Urinary bladder (tissue), 4 donors: ENCODE results near the gene KRTAP4-3. TPM values are rescaled to one million over a fixed set of nuclear protein-coding genes. Genes with fewer than 3 reads are reported as not detected.
"Not testable (repeated sequence)": the region's sequence is repeated elsewhere in the genome, so short reads cannot be mapped to it uniquely, and the experiment has no call there.

Experiments used
- DNase-seq: peaks from one replicate; pipeline ENCODE4 v3.0.0-alpha.2; 2015; ENCODE audit errors: extremely low spot score
- H3K27ac ChIP-seq: one replicate; pipeline ENCODE4 v1.5.1; 2013; ENCODE audit warnings: low read depth, mild to moderate bottlenecking, moderate library complexity
- H3K36me3 ChIP-seq: one replicate; pipeline ENCODE4 v1.6.1; 2013; ENCODE audit warnings: mild to moderate bottlenecking, moderate library complexity; ENCODE audit not compliant: insufficient read depth
- H3K4me1 ChIP-seq: one replicate; pipeline ENCODE4 v1.6.1; 2013; ENCODE audit warnings: mild to moderate bottlenecking, moderate library complexity; ENCODE audit not compliant: insufficient read depth
- H3K4me3 ChIP-seq: one replicate; pipeline ENCODE4 v1.5.1; 2013; ENCODE audit warnings: low read depth, low read length
- WGBS: extraction: QIAGEN DNeasy Blood & Tissue Kit; methylation state at CpG from one replicate; pipeline ENCODE4 v1.1.7; 2013; 5-methylcytosine and 5-hydroxymethylcytosine counted together
- polyA plus RNA-seq: library from polyadenylated mRNA; stranded (reverse); fragments of 200-250 nt; gene quantifications from one replicate; pipeline ENCODE4 v1.2.3, GENCODE V29; 2013
- small RNA-seq: library from RNA; depleted of rRNA; stranded (forward); fragments of <200 nt; gene quantifications from one replicate; pipeline ENCODE3, GENCODE V24; 2014
- total RNA-seq: library from RNA; depleted of rRNA; stranded (reverse); fragments of >200 nt; gene quantifications from one replicate; pipeline ENCODE4 v1.2.3, GENCODE V29; 2014
- donor health status: healthy with polysubstance abuse.
- donor health status: healthy.

Gene KRTAP4-3
- total and polyA plus RNA-seq, 2 donors = not detected

GRCh38 chr17:41119696-41120690 is 48.0 kb downstream of the KRTAP4-3 start:
- not testable (repeated sequence) for H3K36me3 ChIP-seq, H3K4me3 ChIP-seq, DNase-seq, H3K4me1 ChIP-seq, H3K27ac ChIP-seq
- WGBS = 60% methylated on average over 11 of the region's 11 CpGs

DNA sequence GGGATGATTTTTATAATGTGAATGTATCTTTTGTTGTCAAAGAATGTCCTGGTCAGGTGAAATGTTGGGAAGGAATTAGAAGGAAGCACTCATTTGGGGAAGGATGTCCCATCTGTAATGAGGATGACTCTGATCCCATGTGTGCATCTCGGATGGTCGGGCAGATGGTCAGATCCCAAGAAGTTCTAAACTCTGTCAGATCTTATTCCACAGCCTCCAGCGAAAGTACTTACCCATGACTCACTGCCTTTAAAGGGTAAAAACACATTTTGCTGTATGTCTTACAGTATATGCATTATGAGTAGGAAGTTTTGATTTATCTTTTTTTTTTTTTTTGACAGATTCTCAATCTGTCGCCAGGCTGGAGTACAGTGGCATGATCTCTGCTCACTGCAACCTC is 49.3 kb downstream of the KRTAP4-3 start:
- Histone ChIP-seq H3K4me1 (no peaks in the 10 kb centered on the region), H3K36me3 (no peaks in the 10 kb centered on the region), H3K4me3 (no peak overlapping the region), H3K27ac (no peak overlapping the region)
- WGBS = 88% methylated on average over 4 of the region's 4 CpGs
- DNase-seq = no peak

DNA sequence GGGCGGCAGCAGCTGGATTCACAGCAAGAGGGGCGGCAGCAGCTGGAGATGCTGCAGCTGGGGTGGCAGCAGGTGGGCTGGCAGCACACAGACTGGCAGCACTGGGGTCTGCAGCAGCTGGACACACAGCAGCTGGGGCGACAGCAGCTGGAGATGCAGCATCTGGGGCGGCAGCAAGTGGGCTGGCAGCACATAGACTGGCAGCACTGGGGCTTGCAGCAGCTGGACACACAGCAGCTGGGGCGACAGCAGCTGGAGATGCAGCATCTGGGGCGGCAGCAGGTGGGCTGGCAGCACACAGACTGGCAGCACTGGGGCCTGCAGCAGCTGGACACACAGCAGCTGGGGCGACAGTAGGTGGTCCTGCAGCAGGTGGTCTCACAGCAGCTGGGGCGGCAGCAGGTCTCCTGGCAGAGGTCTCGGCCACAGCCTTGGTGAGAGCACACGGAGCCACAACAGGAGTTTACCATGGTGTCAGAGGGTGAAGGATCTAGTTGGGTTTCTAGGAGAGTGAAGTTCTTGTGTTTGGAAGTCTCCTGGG is 50.1 kb downstream of the KRTAP4-3 start, which contains the start of gene KRTAP4-11:
TSS of gene KRTAP4-11 (minus strand) at position 528 of the 541 bp plus-strand sequence. CDS start at position 470, 58 bp downstream.
- WGBS = 74% methylated on average over 10 of the region's 10 CpGs
- not testable (repeated sequence) for H3K27ac ChIP-seq, H3K36me3 ChIP-seq, DNase-seq, H3K4me1 ChIP-seq, H3K4me3 ChIP-seq

Small RNA genes lying within 50 kb of the gene (small RNA-seq; reads per million reads assigned to genes)
- gene KRTAP4-17P = not detected

Other genes starting within 250 kb of the KRTAP4-3 start
Only the 30 nearest of the 40 such genes appear.
- gene KRTAP1-5, start 141.0 kb downstream of the KRTAP4-3 start, total RNA-seq = not detected
- 0.11 TPM for gene KRTAP1-5, start 141.0 kb downstream of the KRTAP4-3 start, polyA plus RNA-seq
- gene KRTAP1-4, start 138.0 kb downstream of the KRTAP4-3 start, total RNA-seq = not detected
- not detected for gene KRTAP1-4, start 138.0 kb downstream of the KRTAP4-3 start, polyA plus RNA-seq
- not detected for gene KRTAP1-3, start 133.3 kb downstream of the KRTAP4-3 start, total RNA-seq
- gene KRTAP1-3, start 133.3 kb downstream of the KRTAP4-3 start, polyA plus RNA-seq = not detected
- not detected for gene KRTAP1-1, start 126.8 kb downstream of the KRTAP4-3 start, total RNA-seq
- not detected for gene KRTAP1-1, start 126.8 kb downstream of the KRTAP4-3 start, polyA plus RNA-seq
- not detected for gene KRTAP2-1, start 120.9 kb downstream of the KRTAP4-3 start, total RNA-seq
- gene KRTAP2-1, start 120.9 kb downstream of the KRTAP4-3 start, polyA plus RNA-seq = not detected
- not detected for gene KRTAP2-2, start 113.0 kb downstream of the KRTAP4-3 start, total RNA-seq
- not detected for gene KRTAP2-2, start 113.0 kb downstream of the KRTAP4-3 start, polyA plus RNA-seq
- not detected for gene KRTAP2-3, start 108.1 kb downstream of the KRTAP4-3 start, total RNA-seq
- gene KRTAP2-3, start 108.1 kb downstream of the KRTAP4-3 start, polyA plus RNA-seq = not detected
- not detected for gene KRTAP2-4, start 102.3 kb downstream of the KRTAP4-3 start, total RNA-seq
- not detected for gene KRTAP2-4, start 102.3 kb downstream of the KRTAP4-3 start, polyA plus RNA-seq
- gene KRTAP4-7, start 84.1 kb downstream of the KRTAP4-3 start, total RNA-seq = not detected
- gene KRTAP4-7, start 84.1 kb downstream of the KRTAP4-3 start, polyA plus RNA-seq = not detected
- gene KRTAP4-8, start 70.1 kb downstream of the KRTAP4-3 start, total RNA-seq = not detected
- not detected for gene KRTAP4-8, start 70.1 kb downstream of the KRTAP4-3 start, polyA plus RNA-seq
- not detected for gene KRTAP4-16, start 66.0 kb downstream of the KRTAP4-3 start, total RNA-seq
- gene KRTAP4-16, start 66.0 kb downstream of the KRTAP4-3 start, polyA plus RNA-seq = not detected
- gene KRTAP4-9, start 62.8 kb downstream of the KRTAP4-3 start, total RNA-seq = not detected
- gene KRTAP4-9, start 62.8 kb downstream of the KRTAP4-3 start, polyA plus RNA-seq = not detected
- not detected for gene KRTAP4-11, start 49.8 kb downstream of the KRTAP4-3 start, total RNA-seq
- gene KRTAP4-11, start 49.8 kb downstream of the KRTAP4-3 start, polyA plus RNA-seq = not detected
- gene KRTAP4-12, start 44.0 kb downstream of the KRTAP4-3 start, total RNA-seq = not detected
- not detected for gene KRTAP4-12, start 44.0 kb downstream of the KRTAP4-3 start, polyA plus RNA-seq
- not detected for gene KRTAP4-6, start 27.7 kb downstream of the KRTAP4-3 start, total RNA-seq
- not detected for gene KRTAP4-6, start 27.7 kb downstream of the KRTAP4-3 start, polyA plus RNA-seq
- gene KRTAP4-5, start 18.4 kb downstream of the KRTAP4-3 start, total RNA-seq = not detected
- not detected for gene KRTAP4-5, start 18.4 kb downstream of the KRTAP4-3 start, polyA plus RNA-seq
- not detected for gene KRTAP4-4, start 7.5 kb downstream of the KRTAP4-3 start, total RNA-seq
- not detected for gene KRTAP4-4, start 7.5 kb downstream of the KRTAP4-3 start, polyA plus RNA-seq
- not detected for gene KRTAP4-2, start 10.0 kb upstream of the KRTAP4-3 start, total RNA-seq
- gene KRTAP4-2, start 10.0 kb upstream of the KRTAP4-3 start, polyA plus RNA-seq = not detected
- not detected for gene KRTAP4-1, start 16.7 kb upstream of the KRTAP4-3 start, total RNA-seq
- not detected for gene KRTAP4-1, start 16.7 kb upstream of the KRTAP4-3 start, polyA plus RNA-seq
- not detected for gene KRTAP9-1, start 21.7 kb upstream of the KRTAP4-3 start, total RNA-seq
- gene KRTAP9-1, start 21.7 kb upstream of the KRTAP4-3 start, polyA plus RNA-seq = not detected
- gene KRTAP9-2, start 58.4 kb upstream of the KRTAP4-3 start, total RNA-seq = not detected
- not detected for gene KRTAP9-2, start 58.4 kb upstream of the KRTAP4-3 start, polyA plus RNA-seq
- gene KRTAP9-3, start 64.2 kb upstream of the KRTAP4-3 start, total RNA-seq = not detected
- not detected for gene KRTAP9-3, start 64.2 kb upstream of the KRTAP4-3 start, polyA plus RNA-seq
- gene KRTAP9-8, start 69.8 kb upstream of the KRTAP4-3 start, total RNA-seq = not detected
- gene KRTAP9-8, start 69.8 kb upstream of the KRTAP4-3 start, polyA plus RNA-seq = not detected
- not detected for gene KRTAP9-4, start 81.5 kb upstream of the KRTAP4-3 start, total RNA-seq
- gene KRTAP9-4, start 81.5 kb upstream of the KRTAP4-3 start, polyA plus RNA-seq = not detected
- gene KRTAP9-9, start 87.2 kb upstream of the KRTAP4-3 start, total RNA-seq = not detected
- gene KRTAP9-9, start 87.2 kb upstream of the KRTAP4-3 start, polyA plus RNA-seq = not detected
- not detected for gene KRTAP9-6, start 97.2 kb upstream of the KRTAP4-3 start, total RNA-seq
- not detected for gene KRTAP9-6, start 97.2 kb upstream of the KRTAP4-3 start, polyA plus RNA-seq
- not detected for gene KRTAP9-7, start 107.5 kb upstream of the KRTAP4-3 start, total RNA-seq
- gene KRTAP9-7, start 107.5 kb upstream of the KRTAP4-3 start, polyA plus RNA-seq = not detected
- gene KRTAP29-1, start 134.6 kb upstream of the KRTAP4-3 start, total RNA-seq = not detected
- not detected for gene KRTAP29-1, start 134.6 kb upstream of the KRTAP4-3 start, polyA plus RNA-seq
- gene KRTAP16-1, start 141.1 kb upstream of the KRTAP4-3 start, total RNA-seq = not detected
- gene KRTAP16-1, start 141.1 kb upstream of the KRTAP4-3 start, polyA plus RNA-seq = not detected
- not detected for gene KRTAP17-1, start 147.5 kb upstream of the KRTAP4-3 start, total RNA-seq
- not detected for gene KRTAP17-1, start 147.5 kb upstream of the KRTAP4-3 start, polyA plus RNA-seq